Measurements from ENCODE around the gene VCL.
"Not testable (repeated sequence)": the region's sequence is repeated elsewhere in the genome, so short reads cannot be mapped to it uniquely, and the experiment has no call there.

VCL gene

GRCh38 chr10:73997787-73998622 lies at the start of gene VCL:
Gene VCL (plus strand): TSS chr10:73998116. CDS start chr10:73998208, 92 bp downstream.
- peak; percentile 96 for DNase-seq

GRCh38 chr10:73948947-73949633 lies 48.8 kb upstream of the VCL start:
- DNase-seq, result no peak

- no peak for DNase-seq
Measured at GRCh38 chr10:73950155-73950948, 47.6 kb upstream of the VCL start.

- DNase-seq, result no peak
Measured at GRCh38 chr10:73953665-73954064, 44.3 kb upstream of the VCL start.

- no peak for DNase-seq
Measured at GRCh38 chr10:73954737-73955136, 43.2 kb upstream of the VCL start.

GRCh38 chr10:73955719-73956118 lies 42.2 kb upstream of the VCL start:
- DNase-seq, result no peak

GRCh38 chr10:73956476-73957359 lies 41.2 kb upstream of the VCL start:
- no peak for DNase-seq

- DNase-seq, result no peak
Measured at GRCh38 chr10:73959484-73960243, 38.3 kb upstream of the VCL start.

- DNase-seq, result no peak
Measured at GRCh38 chr10:73962386-73962785, 35.5 kb upstream of the VCL start.

- not testable (repeated sequence) for DNase-seq
Measured at GRCh38 chr10:73963533-73963932, 34.4 kb upstream of the VCL start.

GRCh38 chr10:73964743-73965142 lies 33.2 kb upstream of the VCL start:
- DNase-seq, result no peak

- not testable (repeated sequence) for DNase-seq
Measured at GRCh38 chr10:73965267-73965889, 32.5 kb upstream of the VCL start.

GRCh38 chr10:73965890-73966768 lies 31.8 kb upstream of the VCL start:
- no peak for DNase-seq

GRCh38 chr10:73967022-73967429 lies 30.9 kb upstream of the VCL start:
- DNase-seq, result no peak

GRCh38 chr10:73967544-73967943 lies 30.4 kb upstream of the VCL start:
- DNase-seq, result no peak

GRCh38 chr10:73968098-73968521 lies 29.8 kb upstream of the VCL start:
- no peak for DNase-seq

GRCh38 chr10:73969224-73969841 lies 28.6 kb upstream of the VCL start:
- no peak for DNase-seq

GRCh38 chr10:73970845-73971244 lies 27.1 kb upstream of the VCL start:
- no peak for DNase-seq

GRCh38 chr10:73971636-73972354 lies 26.1 kb upstream of the VCL start:
- DNase-seq, result no peak

All from NCI-H510A treated with DMSO at 0.1 percent for 48 hours (cell line).